Measurements from ENCODE around the gene CD180.

CD180 gene

GRCh38 chr5:67204821-67205220, 8.2 kb upstream of the CD180 start:
- H3K36me3 Mint-ChIP-seq (ENCODE audit: low read depth) = no peaks in the 10 kb centered on the region

GRCh38 chr5:67203701-67204074, 7.1 kb upstream of the CD180 start:
- no peaks in the 10 kb centered on the region for H3K27me3 Mint-ChIP-seq
- H3K36me3 Mint-ChIP-seq (ENCODE audit: low read depth) = no peaks in the 10 kb centered on the region
- no peaks in the 10 kb centered on the region for H3K9me3 Mint-ChIP-seq
- H3K4me1 Mint-ChIP-seq (ENCODE audit: low read depth) = peaks cover 78% of the 10 kb centered on the region
- peak overlapping the region; percentile 76 for H3K27ac Mint-ChIP-seq
- intact Hi-C loops (cut with micrococcal nuclease) = loop anchor here (10.0 kb wide), 2 partner anchors 209 to 389 kb away; no protein-coding TSS in a partner anchor
- no peak overlapping the region for H3K4me3 Mint-ChIP-seq

More at GRCh38 chr5:67204821-67205220, 8.2 kb upstream of the CD180 start:
- peaks cover 76% of the 10 kb centered on the region for H3K4me1 Mint-ChIP-seq (ENCODE audit: low read depth)
- H3K4me3 Mint-ChIP-seq = no peak overlapping the region
- peak overlapping the region; percentile 76 for H3K27ac Mint-ChIP-seq
- H3K9me3 Mint-ChIP-seq = no peaks in the 10 kb centered on the region
- intact Hi-C loops (cut with micrococcal nuclease) = loop anchor here (10.0 kb wide), 2 partner anchors 210 to 390 kb away; no protein-coding TSS in a partner anchor
- H3K27me3 Mint-ChIP-seq = no peaks in the 10 kb centered on the region

- intact Hi-C loops (cut with micrococcal nuclease) = loop anchor here (10.0 kb wide), 2 partner anchors 208 to 388 kb away; no protein-coding TSS in a partner anchor
- Mint-ChIP-seq H3K36me3 (ENCODE audit: low read depth) (no peaks in the 10 kb centered on the region), H3K4me3 (no peak overlapping the region), H3K4me1 (ENCODE audit: low read depth) (peaks cover 80% of the 10 kb centered on the region), H3K27ac (no peak overlapping the region), H3K27me3 (no peaks in the 10 kb centered on the region), H3K9me3 (no peaks in the 10 kb centered on the region)
Observed at GRCh38 chr5:67202828-67203227, 6.2 kb upstream of the CD180 start.

- Mint-ChIP-seq H3K4me3 (no peak overlapping the region), H3K9me3 (no peaks in the 10 kb centered on the region), H3K36me3 (ENCODE audit: low read depth) (no peaks in the 10 kb centered on the region), H3K4me1 (ENCODE audit: low read depth) (peaks cover 77% of the 10 kb centered on the region), H3K27ac (no peak overlapping the region), H3K27me3 (no peaks in the 10 kb centered on the region)
- intact Hi-C loops (cut with micrococcal nuclease) = loop anchor here (10.0 kb wide), 2 partner anchors 207 to 387 kb away; no protein-coding TSS in a partner anchor
Observed at GRCh38 chr5:67201897-67202549, 5.4 kb upstream of the CD180 start.

- no peaks in the 10 kb centered on the region for H3K27me3 Mint-ChIP-seq
- no peak overlapping the region for H3K27ac Mint-ChIP-seq
- no peaks in the 10 kb centered on the region for H3K36me3 Mint-ChIP-seq (ENCODE audit: low read depth)
- H3K4me3 Mint-ChIP-seq = no peak overlapping the region
- peaks cover 73% of the 10 kb centered on the region for H3K4me1 Mint-ChIP-seq (ENCODE audit: low read depth)
- H3K9me3 Mint-ChIP-seq = no peaks in the 10 kb centered on the region
- intact Hi-C loops (cut with micrococcal nuclease) = loop anchor here (10.0 kb wide), 2 partner anchors 206 to 386 kb away; no protein-coding TSS in a partner anchor
Observed at GRCh38 chr5:67200809-67201562, 4.4 kb upstream of the CD180 start.

- Mint-ChIP-seq H3K27ac (peak overlapping the region; percentile 20), H3K4me1 (ENCODE audit: low read depth) (peaks cover 73% of the 10 kb centered on the region), H3K36me3 (ENCODE audit: low read depth) (peaks cover 10% of the 10 kb centered on the region), H3K27me3 (no peaks in the 10 kb centered on the region), H3K9me3 (no peaks in the 10 kb centered on the region), H3K4me3 (no peak overlapping the region)
- intact Hi-C loops (cut with micrococcal nuclease) = loop anchor here (10.0 kb wide), 2 partner anchors 205 to 385 kb away; no protein-coding TSS in a partner anchor
Observed at GRCh38 chr5:67199859-67200258, 3.3 kb upstream of the CD180 start.

GRCh38 chr5:67198917-67199316, 2.3 kb upstream of the CD180 start:
- H3K36me3 Mint-ChIP-seq (ENCODE audit: low read depth) = peaks cover 19% of the 10 kb centered on the region

GRCh38 chr5:67197536-67197935, 937 bp upstream of the CD180 start:
- H3K36me3 Mint-ChIP-seq (ENCODE audit: low read depth) = peaks cover 24% of the 10 kb centered on the region
- intact Hi-C loops (cut with micrococcal nuclease) = no loop called here
- H3K9me3 Mint-ChIP-seq = peaks cover 2% of the 10 kb centered on the region
- H3K27ac Mint-ChIP-seq = peak overlapping the region; percentile 88
- H3K4me3 Mint-ChIP-seq = no peak overlapping the region
- peaks cover 76% of the 10 kb centered on the region for H3K4me1 Mint-ChIP-seq (ENCODE audit: low read depth)
- H3K27me3 Mint-ChIP-seq = no peaks in the 10 kb centered on the region

More at GRCh38 chr5:67198917-67199316, 2.3 kb upstream of the CD180 start:
- no peaks in the 10 kb centered on the region for H3K27me3 Mint-ChIP-seq
- intact Hi-C loops (cut with micrococcal nuclease) = no loop called here
- H3K9me3 Mint-ChIP-seq = no peaks in the 10 kb centered on the region
- no peak overlapping the region for H3K4me3 Mint-ChIP-seq
- peak overlapping the region; percentile 20 for H3K27ac Mint-ChIP-seq
- H3K4me1 Mint-ChIP-seq (ENCODE audit: low read depth) = peaks cover 73% of the 10 kb centered on the region

- no peaks in the 10 kb centered on the region for H3K27me3 Mint-ChIP-seq
- H3K4me1 Mint-ChIP-seq (ENCODE audit: low read depth) = peaks cover 84% of the 10 kb centered on the region
- H3K27ac Mint-ChIP-seq = peak overlapping the region; percentile 88
- intact Hi-C loops (cut with micrococcal nuclease) = loop anchor here (1.0 kb wide), 1 partner anchor 26 kb away; no protein-coding TSS in a partner anchor
- peaks cover 43% of the 10 kb centered on the region for H3K36me3 Mint-ChIP-seq (ENCODE audit: low read depth)
- peaks cover 14% of the 10 kb centered on the region for H3K9me3 Mint-ChIP-seq
- H3K4me3 Mint-ChIP-seq = peak overlapping the region; percentile 80
Observed at GRCh38 chr5:67195406-67196275, 958 bp downstream of the CD180 start.

- peaks cover 17% of the 10 kb centered on the region for H3K9me3 Mint-ChIP-seq
- intact Hi-C loops (cut with micrococcal nuclease) = no loop called here
- peaks cover 89% of the 10 kb centered on the region for H3K4me1 Mint-ChIP-seq (ENCODE audit: low read depth)
- H3K4me3 Mint-ChIP-seq = peak overlapping the region; percentile 80
- no peaks in the 10 kb centered on the region for H3K27me3 Mint-ChIP-seq
- peaks cover 57% of the 10 kb centered on the region for H3K36me3 Mint-ChIP-seq (ENCODE audit: low read depth)
- peak overlapping the region; percentile 88 for H3K27ac Mint-ChIP-seq
Observed at GRCh38 chr5:67194166-67194565, 2.4 kb downstream of the CD180 start.

- Mint-ChIP-seq H3K27ac (peak overlapping the region; percentile 88), H3K9me3 (peaks cover 17% of the 10 kb centered on the region), H3K4me1 (ENCODE audit: low read depth) (peaks cover 89% of the 10 kb centered on the region), H3K36me3 (ENCODE audit: low read depth) (peaks cover 64% of the 10 kb centered on the region), H3K27me3 (no peaks in the 10 kb centered on the region), H3K4me3 (peak overlapping the region; percentile 80)
- intact Hi-C loops (cut with micrococcal nuclease) = loop anchor here (1.0 kb wide), 1 partner anchor 27 kb away; no protein-coding TSS in a partner anchor
Observed at GRCh38 chr5:67193439-67193807, 3.2 kb downstream of the CD180 start.

- Mint-ChIP-seq H3K27ac (peak overlapping the region; percentile 88), H3K36me3 (ENCODE audit: low read depth) (peaks cover 70% of the 10 kb centered on the region), H3K27me3 (no peaks in the 10 kb centered on the region), H3K4me1 (ENCODE audit: low read depth) (peaks cover 89% of the 10 kb centered on the region), H3K9me3 (peaks cover 17% of the 10 kb centered on the region), H3K4me3 (peak overlapping the region; percentile 80)
- intact Hi-C loops (cut with micrococcal nuclease) = loop anchor here (1.0 kb wide), 1 partner anchor 27 kb away; no protein-coding TSS in a partner anchor
Observed at GRCh38 chr5:67192719-67193438, 3.7 kb downstream of the CD180 start.

- Mint-ChIP-seq H3K27me3 (no peaks in the 10 kb centered on the region), H3K9me3 (peaks cover 17% of the 10 kb centered on the region), H3K4me1 (ENCODE audit: low read depth) (peaks cover 96% of the 10 kb centered on the region), H3K27ac (peak overlapping the region; percentile 88), H3K36me3 (ENCODE audit: low read depth) (peaks cover 89% of the 10 kb centered on the region), H3K4me3 (peak overlapping the region; percentile 66)
- intact Hi-C loops (cut with micrococcal nuclease) = no loop called here
Observed at GRCh38 chr5:67190861-67191260, 5.7 kb downstream of the CD180 start.
